AG08395 (cell line): Measurements from ENCODE around the gene HLA-DQA1.
"Not testable (repeated sequence)": the region's sequence is repeated elsewhere in the genome, so short reads cannot be mapped to it uniquely, and the experiment has no call there.

Experiments used
- DNase-seq: peaks from one replicate; pipeline ENCODE4 v3.0.0; 2012; ENCODE audit warnings: mixed read lengths, low spot score

The HLA-DQA1 gene

DNA sequence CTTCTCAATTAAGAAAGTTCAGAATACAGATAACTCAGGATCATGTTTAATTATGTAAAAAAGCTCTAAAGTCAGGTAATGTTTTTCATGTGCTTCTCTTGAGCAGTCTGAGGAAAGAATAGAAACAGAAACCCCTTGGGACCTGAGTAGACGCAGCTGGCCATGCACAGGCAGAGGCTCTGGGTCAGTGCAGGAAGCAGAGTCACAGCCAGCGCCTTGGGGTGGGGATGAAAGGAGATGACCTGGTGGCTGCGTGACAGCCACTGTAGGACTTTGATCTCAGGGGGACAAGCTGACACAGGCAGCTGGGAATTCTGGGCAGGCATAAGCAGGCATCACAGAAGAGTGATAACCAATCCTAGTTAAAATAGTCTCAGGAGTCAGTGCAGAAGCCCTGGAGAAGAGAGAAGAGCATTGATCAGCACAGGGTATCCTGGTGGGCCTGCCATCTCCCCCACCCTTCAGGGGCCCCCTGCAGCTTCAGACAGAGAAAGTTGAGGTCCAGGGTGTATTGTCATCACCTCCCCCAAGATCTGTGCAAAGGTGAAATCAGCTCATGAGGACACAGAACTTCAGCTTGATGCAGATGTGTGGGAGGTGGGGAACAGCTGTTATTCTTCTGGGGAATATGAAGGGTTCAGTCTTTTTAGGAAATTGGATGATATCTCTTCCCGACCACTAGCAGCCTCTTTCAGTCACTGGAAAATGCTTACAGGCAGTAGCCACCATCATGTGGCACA is 22.8 kb downstream of the HLA-DQA1 start:
- no peak for DNase-seq

DNA sequence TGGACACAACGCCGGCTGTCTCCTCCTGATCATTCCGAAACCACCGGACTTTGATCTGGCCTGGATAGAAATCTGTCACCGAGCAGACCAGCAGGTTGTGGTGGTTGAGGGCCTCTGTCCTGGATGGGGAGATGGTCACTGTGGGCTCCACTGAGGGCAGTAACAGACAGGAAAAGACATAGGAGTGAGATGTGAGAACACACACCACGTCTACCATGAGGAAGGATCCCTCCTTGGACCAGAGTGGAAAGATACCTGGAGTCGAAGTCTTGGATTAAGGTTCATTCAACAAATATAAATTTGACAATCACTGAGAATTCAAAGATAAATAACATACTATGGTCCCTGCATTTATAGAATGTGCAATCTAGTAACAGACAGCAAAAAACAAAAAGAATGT is 24.9 kb downstream of the HLA-DQA1 start:
- DNase-seq = no peak

DNA sequence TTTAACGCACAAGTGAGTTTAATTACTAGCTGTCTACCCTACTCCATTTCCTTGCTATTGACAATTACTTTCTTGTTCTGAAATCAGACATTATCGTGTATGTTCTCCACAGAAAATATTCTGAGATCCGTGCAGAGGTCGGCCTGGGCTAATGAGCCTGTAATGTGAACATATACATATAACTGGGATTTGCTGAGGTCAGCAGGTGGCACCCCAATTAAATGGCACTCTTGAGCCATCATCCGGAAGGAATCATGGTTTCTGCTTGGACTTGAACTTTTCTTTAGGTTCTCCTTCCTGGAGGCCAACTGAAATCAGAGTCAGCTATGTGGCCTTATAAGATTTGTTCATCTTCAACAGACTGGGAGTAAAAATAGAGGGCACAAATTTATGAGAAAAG is 25.6 kb downstream of the HLA-DQA1 start:
- DNase-seq = no peak

DNA sequence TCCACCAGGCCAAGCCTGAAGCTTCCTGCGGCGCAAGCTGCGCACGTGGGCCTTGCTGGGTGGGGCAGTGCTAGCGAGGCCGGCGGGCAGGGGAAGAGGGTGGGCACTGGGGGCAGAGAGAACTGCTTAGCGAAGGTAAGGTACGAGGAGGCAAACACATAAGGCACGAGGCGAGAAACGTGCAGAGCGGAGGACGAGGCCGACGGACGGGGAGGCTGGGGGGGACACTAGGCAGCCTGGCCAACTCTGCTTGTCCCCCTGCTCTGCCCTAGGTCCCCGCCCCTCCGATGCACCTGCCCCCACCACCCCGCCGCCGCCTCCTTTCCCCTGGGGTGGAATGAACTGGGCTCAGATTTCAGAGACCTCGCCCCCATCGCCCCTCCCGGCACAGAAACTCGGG is 27.1 kb downstream of the HLA-DQA1 start:
- DNase-seq = no peak

DNA sequence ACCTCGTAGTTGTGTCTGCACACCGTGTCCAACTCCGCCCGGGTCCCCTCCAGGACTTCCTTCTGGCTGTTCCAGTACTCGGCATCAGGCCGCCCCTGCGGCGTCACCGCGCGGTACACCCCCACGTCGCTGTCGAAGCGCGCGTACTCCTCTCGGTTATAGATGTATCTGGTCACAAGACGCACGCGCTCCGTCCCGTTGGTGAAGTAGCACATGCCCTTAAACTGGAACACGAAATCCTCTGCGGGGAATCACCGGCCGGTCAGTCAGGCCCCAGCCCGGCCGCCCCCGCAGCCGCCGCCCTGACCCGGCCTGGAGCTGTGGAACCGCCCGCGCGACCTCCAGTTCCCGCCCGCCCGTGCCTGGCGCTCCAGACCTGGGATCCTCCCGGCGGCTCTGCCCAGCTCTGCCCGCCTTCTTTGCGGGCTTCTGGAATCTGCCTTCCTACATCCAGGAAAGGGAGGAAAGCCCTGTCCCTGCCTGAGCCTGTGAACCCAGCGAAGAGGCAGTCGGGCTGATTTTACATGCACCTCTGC is 27.7 kb downstream of the HLA-DQA1 start:
- no peak for DNase-seq

DNA sequence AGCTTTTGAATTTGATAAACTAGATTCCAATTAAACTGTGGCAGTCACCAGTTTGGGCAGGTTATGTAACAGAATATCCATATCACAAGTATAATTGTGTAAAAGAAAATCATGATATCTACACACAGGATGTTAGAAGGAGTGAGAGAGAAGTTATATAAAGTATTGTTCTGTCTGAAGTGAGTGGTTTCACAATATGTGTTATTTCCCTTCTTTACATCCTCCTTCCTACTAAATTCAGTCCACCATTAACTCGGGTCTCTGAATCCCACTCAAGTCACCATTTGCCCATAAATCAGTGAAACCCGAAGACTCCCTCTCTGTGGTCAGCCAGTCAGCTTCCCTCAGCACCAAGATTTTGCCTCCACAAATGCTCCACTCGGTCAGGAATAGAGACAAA is 28.5 kb downstream of the HLA-DQA1 start:
- DNase-seq = no peak

DNA sequence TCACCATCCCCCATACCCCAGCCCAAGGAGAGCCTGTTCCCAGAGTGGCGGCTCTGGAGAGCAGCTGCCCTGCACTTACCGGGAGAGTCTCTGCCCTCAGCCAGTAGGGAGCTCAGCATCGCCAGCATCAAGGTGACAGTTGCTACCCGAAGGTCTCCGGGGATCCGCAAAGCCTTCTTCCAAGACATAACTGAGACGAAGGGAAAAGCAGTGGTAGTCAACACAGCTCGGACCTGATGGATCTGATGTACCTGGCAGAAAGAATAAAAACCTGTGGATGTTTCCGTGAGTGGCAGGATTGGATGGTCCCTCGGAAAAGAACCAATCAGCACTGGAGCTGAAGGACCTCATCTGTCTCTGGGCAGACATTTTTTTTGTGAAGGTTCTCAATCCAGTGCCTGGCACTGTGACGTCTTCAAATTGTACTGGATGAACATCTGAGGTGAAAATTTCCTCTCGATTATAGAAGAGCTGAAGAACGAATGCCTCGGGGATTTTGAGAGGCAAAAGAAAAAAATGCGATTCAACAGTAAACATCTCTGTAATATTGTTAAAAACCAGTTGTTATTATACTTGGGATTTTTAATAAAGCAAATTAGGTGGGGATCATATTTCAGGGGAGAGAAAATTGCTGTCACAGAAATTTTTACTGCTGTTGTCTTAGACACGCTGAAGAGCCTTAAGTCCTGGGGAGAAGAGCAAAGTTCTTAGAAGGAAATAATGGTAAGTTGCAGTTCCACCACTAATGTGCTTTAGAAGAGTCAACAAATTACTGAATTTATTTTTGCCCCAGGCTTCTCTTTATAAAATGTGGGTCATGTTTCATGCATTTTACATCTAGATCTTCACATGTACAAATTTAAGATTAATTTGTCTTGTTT is 29.5 kb downstream of the HLA-DQA1 start, which contains the start of gene HLA-DQB1:
Gene HLA-DQB1, minus strand, starts transcription at position 238 of the 881 bp plus-strand sequence. Its CDS starts 50 bp downstream, at position 188.
- peak; percentile 19 for DNase-seq

DNA sequence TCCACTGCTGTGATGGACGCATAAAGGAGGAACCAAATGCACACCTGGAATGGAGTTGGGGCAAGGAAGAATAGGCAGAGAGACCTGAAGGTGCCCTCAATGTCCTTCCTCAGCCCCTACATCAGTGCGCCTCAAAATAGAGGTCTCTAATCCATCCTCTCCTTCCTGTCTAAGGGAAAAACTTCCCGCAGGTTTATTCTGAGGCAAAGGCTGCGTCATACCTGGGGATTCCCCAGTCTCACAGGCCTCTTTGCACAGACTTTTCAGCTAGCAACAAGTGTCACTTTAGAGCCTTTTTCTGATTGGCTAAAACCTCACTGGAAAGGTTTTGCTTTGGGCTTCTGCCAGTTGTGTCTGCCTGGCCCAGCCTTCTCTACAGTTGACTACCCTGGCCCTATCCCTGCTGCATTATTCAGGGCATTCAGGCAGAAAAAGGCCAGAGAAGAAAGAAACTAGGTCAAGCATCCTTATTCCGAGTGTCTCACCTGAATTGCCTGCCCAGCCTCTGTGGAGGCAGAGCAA is 31.1 kb downstream of the HLA-DQA1 start:
- no peak for DNase-seq

DNA sequence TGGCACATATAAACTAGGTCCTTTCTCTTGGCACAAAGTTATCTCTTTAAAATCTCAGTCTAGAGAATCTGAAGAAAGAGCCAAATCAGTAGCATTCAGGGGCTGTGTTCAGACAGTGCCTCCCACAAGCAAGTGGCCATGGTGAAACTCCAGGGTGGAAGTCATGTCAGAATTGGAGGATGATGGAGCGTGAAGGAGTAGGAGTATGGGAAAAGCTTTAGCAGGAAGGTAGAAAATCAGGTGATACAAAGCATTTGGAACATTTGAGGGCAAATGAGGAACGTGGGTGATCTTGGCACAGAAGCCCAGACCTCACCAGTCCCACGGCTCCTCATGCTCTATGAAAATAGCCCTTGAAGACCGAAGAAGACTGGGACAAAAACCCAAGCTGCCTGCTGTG is 32.0 kb downstream of the HLA-DQA1 start:
- DNase-seq = no peak

DNA sequence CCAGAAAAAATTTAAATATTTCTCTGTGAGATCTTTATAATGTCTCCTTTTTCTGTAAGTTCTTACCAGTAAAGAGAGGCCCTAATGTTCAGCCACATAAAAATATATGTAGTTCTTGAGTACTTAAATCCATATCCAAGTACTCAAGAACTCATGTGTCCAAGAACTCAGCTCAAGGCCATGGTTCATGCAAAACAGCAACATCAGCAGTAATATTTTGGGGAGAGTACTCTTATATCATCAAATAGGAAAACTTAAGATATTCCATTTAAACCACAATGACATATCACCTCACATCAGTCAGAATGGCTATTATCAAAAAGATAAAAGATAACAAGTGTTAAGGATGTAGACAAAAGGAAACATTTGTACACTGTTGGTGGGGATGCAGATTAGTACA is 32.7 kb downstream of the HLA-DQA1 start:
- DNase-seq = no peak

DNA sequence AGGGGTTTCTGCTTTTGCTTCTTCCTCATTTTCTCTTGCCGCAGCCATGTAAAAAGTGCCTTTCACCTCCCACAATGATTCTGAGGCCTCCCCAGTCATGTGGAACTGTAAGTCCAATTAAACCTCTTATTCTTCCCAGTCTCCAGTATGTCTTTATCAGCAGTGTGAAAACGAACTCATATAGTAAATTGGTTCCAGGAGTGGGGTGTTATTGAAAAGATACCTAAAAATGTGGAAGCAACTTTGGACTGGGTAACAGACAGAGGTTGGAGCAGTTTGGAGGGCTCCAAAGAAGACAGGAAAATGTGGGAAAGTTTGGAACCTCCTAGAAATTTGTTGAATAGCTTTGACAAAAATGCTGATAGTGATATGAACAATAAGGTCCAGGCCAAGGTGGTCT is 34.7 kb downstream of the HLA-DQA1 start:
- not testable (repeated sequence) for DNase-seq

DNA sequence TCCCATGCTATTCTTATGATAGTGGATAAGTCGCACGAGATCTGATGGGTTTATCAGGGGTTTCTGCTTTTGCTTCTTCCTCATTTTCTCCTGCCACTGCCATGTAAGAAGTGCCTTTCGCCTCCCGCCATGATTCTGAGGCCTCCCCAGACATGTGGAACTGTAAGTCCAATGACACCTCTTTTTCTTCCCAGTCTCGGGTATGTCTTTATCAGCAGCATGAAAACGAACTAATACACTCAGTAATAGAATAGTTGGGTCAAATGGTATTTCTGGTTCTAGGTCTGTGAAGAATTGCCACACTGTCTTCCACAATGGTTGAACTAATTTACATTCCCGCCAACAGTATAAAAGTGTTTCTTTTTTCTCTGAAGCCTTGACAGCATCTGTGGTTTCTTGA is 36.9 kb downstream of the HLA-DQA1 start:
- not testable (repeated sequence) for DNase-seq

DNA sequence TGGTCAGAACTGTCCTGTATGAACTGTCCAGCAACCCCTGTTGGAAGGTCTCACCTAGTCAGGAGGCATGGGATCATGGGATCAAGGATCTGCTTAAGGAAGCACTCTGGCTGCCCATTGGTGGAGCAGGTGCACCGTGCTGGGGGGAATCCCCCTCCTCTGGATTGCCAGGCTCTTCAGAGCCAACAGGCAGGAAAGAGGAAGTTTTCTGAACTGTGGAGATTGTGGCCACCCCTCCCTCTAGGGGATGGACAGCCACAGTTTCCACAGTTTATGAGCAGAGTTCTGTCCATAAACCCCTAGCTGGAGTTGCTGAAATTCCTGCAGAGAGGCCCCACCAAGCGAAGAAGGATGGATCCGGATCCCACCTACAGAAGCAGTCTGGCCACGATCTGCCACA is 42.3 kb downstream of the HLA-DQA1 start:
- no peak for DNase-seq

DNA sequence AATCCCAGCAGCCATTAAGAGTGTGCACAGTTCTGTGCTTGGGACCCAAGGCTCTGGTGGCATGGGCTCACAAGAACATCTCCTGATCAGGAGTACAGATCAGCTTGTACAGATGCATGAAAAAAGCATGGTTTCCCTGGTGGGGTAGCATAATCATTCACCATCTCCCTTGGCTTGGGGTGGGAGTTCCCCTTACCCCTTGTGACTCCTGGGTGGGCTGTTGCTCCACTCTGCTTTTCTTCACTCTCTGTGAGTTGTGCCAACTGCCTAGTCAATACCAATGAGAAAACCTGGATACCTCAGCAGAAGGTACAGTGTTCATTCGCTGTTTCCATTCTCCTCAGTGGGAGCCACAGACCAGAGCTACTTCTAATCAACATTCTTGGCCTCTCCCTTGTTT is 42.8 kb downstream of the HLA-DQA1 start:
- DNase-seq = no peak

DNA sequence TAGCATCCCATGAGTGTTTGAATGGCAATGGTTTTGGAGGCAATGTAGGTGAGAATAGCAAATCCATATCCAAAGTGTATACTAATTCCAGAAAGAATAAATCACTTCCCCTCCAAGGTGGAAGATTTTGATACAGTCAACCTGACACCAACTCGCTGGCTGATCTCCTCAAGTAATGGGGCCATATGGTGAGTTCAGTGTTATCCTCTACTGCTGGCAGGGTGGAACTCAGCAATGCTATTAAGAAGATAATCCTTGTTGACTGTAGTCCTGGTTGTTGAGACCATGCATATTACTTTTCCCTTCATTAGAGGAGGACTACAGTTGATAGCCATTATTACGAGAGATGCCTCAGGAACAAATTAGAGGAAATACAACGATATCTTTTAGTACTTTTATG is 47.0 kb downstream of the HLA-DQA1 start:
- no peak for DNase-seq

DNA sequence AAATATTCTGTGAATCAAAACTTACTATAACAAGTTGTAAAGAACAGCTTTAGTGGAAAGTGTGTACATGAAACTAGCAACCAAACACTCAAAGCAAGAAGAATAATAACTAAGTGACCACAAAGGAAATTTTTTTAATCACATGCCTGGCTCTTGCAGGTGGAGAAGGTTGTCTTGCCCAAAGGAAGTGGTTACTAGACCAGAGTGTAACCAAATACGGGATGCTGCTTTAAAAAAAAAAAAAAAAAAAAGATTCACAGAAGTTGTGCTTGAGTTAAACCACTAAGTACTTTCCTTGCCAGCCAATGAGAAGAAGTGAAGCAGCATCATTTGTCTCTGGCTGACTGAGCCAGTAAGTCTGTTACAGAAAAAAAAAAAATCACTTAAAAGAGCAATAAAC is 48.4 kb downstream of the HLA-DQA1 start:
- no peak for DNase-seq

DNA sequence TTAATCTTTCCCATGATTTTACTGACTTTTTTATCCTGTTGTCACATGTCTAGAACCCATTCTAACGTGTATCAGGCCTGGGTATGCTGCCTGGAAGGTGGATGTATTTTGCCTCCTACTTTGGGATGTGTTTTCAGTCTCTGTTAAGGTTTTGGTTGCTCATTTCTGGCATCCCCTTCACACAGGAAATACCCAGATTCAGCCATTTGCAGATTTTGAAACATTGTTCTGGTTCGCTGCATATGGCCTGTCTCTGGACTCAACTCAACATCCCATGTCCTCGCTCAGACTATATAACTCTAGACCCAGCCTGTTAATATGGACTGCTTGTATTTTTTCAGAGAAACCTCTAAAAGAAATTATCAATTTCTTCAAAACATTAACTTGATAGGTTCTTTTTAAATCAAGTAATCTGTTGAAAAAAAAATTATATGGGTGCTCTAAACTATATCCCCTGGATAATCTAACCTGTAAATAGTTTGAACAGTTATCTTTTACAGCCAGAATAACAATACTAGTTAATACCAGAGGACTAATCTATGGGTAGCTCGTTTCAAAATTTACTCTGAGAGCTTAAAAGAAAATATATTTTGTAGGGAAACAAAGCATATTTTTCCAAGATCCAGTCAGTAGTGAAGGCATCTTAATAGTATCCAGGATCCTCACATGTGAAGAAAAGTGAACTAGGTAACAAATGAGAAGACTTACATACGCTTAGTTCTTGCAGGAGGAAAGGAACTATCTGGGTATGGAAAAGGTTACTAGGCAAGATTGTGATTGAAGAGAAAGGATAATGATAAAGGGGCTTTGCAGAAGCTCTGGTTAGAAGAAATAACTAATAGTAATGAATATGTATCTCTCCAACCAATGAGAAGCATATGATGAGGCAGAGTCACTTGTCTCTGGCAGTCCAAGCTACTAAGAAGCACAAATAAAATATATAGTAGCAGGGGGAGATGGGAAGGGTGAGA is 52.6 kb downstream of the HLA-DQA1 start:
- DNase-seq = no peak

DNA sequence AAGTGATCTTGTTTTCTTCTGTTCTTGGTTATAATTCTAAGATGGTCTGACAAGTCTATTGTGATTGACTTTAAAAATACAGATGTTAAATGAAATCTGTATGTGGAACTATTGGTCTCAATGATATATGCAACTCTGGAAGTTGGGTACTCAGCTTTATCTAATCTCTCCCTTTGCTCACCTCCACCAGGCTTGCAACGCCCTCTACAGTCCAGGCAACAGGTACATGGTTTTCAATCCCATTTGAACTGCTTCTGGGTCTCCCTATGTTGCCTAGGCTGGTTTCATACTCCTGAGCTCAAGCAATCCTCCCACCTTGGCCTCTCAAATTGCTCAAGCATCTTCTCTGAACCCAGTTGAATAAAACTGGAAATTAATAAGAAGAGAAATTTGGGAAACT is 54.8 kb downstream of the HLA-DQA1 start:
- DNase-seq = no peak
